Gastroesophageal sphincter (tissue), 4 donors: ENCODE results near the gene SNX32. TPM values are rescaled to one million over a fixed set of nuclear protein-coding genes. Genes with fewer than 3 reads are reported as not detected.

ENCODE experiments used
- ATAC-seq: fragments of 150-250 bp; one replicate; pipeline ENCODE4 v1.9.1; 2016; ENCODE audit warnings: mild to moderate bottlenecking, moderate library complexity
- H3K27ac ChIP-seq, 4 donors: fragments of 200-600 bp; sonication (generic) in 3 of 4; 1 replicate in 3 of 4; 2 replicates in 1 of 4; pipeline ENCODE4 v1.5.1; 2016 to 2019
- H3K27me3 ChIP-seq: fragments of 200-600 bp; sonication (generic); one replicate; pipeline ENCODE4 v1.5.1; 2019
- H3K36me3 ChIP-seq, 2 donors: fragments of 200-600 bp; sonication (generic); one replicate each; pipeline ENCODE4 v1.5.1; 2019; ENCODE audit warnings: control low read depth in 1 of 2
- H3K4me1 ChIP-seq, 3 donors: fragments of 200-600 bp; sonication (generic); 1 replicate in 2 of 3; 2 replicates in 1 of 3; pipeline ENCODE4 v1.5.1; 2016 to 2019; ENCODE audit warnings: control low read depth in 2 of 3
- H3K4me3 ChIP-seq, 2 donors: fragments of 200-600 bp; sonication (generic); one replicate each; pipeline ENCODE4 v1.5.1; 2019; ENCODE audit warnings: mild to moderate bottlenecking in 1 of 2, moderate library complexity in 1 of 2
- H3K9me3 ChIP-seq, 3 donors: fragments of 200-600 bp; sonication (generic); one replicate each; pipeline ENCODE4 v1.5.1; 2017 to 2019; ENCODE audit warnings: control low read depth in 2 of 3
- EP300 ChIP-seq: sonication (generic); formaldehyde crosslinking; IDR thresholded peaks from one replicate; pipeline ENCODE4 v1.6.1; 2017; ENCODE audit warnings: antibody characterized with exemption, mild to moderate bottlenecking
- POLR2A ChIP-seq, 2 donors: fragments of 450-650 bp; IDR thresholded peaks; one replicate each; pipeline ENCODE4 v1.6.1; 2017; ENCODE audit warnings: antibody characterized with exemption in 2 of 2, mild to moderate bottlenecking in 2 of 2, moderate library complexity in 1 of 2
- POLR2AphosphoS5 ChIP-seq: sonication (generic); formaldehyde crosslinking; IDR thresholded peaks from one replicate; pipeline ENCODE4 v1.6.1; 2017; ENCODE audit warnings: antibody characterized with exemption
- WGBS, 2 donors: methylation state at CpG; one replicate each; pipeline ENCODE4 v1.1.5; 2018; ENCODE audit warnings: low coverage in 1 of 2; 5-methylcytosine and 5-hydroxymethylcytosine counted together
- total RNA-seq, 4 donors: library from RNA; depleted of rRNA; stranded (reverse); fragments of >200 nt; gene quantifications; one replicate each; pipeline ENCODE4 v1.1.0, GENCODE V29; 2016
- TF ChIP-seq, protein P1 (sequence below), 4 experiments: fragments of 200-600 bp in 2 of 4; fragments of 450-650 bp in 2 of 4; sonication (generic) in 1 of 4; IDR thresholded peaks; one replicate each; pipeline ENCODE4 v1.5.1; 2017 to 2019; ENCODE audit warnings: antibody characterized with exemption in 4 of 4, mild to moderate bottlenecking in 2 of 4, moderate library complexity in 2 of 4

Gene SNX32
- total RNA-seq, 4 donors from 2014 or later, result 0.13 TPM; not detected in 3

DNA sequence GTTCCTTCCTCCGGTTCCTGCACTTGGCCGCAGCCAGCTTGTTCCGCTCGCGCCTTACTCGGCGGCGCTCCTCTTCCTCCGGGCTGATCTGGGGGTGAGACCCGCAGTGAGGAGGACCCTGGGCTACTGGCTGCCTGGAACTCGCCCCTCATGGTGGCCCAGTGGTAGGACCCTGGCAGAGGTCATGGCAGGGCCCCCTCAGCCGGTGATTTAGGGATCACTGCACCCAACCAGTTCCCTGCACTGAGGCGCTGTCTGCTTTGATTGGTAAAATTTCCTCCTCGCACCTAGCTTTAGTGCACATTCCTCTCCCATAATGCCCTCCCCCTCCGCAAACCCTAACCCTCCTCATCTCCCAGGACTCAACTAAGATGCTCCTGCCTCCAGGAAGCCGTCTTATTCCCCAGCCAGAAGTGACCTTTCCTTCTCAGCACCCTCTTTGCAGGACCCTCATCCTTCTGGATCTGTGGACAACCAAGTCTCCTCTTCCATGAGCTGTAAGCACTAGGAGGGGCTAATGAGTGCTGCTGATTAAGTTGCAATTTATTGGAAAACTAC lies 60.4 kb downstream of the SNX32 start:
- WGBS, 2 donors, result 49 to 94% methylated on average over 2 to 4 of the region's 16 CpGs
- Histone ChIP-seq H3K36me3 (no peaks in the 10 kb centered on the region), H3K27me3 (peaks cover 3% of the 10 kb centered on the region), H3K9me3 (no peaks in the 10 kb centered on the region), H3K27ac (peak overlapping the region; percentile 65 to 99 (median 95)), H3K4me3 (peak overlapping the region in 1 of 2 donors; percentile 26), H3K4me1 (peaks cover 0 to 54% (median 30%) of the 10 kb centered on the region in 3 donors)
- peak; percentile 14 to 26 for TF ChIP-seq POLR2A (IDR thresholded peaks at IDR 0.05)
- TF ChIP-seq POLR2AphosphoS5, result no peak
- ATAC-seq, result no peak

DNA sequence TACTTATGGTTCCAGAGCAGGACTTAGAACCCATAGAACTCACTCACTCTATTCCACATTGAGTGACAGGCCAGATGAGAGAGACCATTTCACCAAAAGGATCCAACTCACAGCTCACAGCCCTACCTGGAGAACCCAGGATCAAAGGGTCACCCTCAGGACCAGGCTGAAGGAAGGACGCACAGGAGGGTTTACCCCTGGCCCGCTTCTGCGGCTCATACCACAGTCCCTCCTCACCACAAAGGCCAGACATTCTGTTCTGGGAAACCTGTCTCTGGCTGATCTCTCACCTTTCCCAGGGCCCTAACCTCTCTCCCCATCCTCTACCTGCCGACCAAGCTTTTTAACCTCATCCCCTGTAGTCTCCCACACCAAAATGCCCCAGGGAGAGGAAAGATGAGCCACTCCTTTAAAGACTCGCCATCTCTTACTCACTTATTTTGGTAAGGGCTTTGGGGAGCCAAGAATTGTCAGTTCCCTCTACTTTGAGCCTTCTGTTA lies 61.8 kb downstream of the SNX32 start:
- H3K9me3 ChIP-seq, result no peaks in the 10 kb centered on the region
- H3K36me3 ChIP-seq, result no peaks in the 10 kb centered on the region
- H3K27ac ChIP-seq, result no peak overlapping the region
- WGBS, 2 donors, result 91 to 95% methylated on average over 4 to 5 of the region's 5 CpGs
- H3K27me3 ChIP-seq, result peaks cover 13% of the 10 kb centered on the region
- TF ChIP-seq, protein P1, sequence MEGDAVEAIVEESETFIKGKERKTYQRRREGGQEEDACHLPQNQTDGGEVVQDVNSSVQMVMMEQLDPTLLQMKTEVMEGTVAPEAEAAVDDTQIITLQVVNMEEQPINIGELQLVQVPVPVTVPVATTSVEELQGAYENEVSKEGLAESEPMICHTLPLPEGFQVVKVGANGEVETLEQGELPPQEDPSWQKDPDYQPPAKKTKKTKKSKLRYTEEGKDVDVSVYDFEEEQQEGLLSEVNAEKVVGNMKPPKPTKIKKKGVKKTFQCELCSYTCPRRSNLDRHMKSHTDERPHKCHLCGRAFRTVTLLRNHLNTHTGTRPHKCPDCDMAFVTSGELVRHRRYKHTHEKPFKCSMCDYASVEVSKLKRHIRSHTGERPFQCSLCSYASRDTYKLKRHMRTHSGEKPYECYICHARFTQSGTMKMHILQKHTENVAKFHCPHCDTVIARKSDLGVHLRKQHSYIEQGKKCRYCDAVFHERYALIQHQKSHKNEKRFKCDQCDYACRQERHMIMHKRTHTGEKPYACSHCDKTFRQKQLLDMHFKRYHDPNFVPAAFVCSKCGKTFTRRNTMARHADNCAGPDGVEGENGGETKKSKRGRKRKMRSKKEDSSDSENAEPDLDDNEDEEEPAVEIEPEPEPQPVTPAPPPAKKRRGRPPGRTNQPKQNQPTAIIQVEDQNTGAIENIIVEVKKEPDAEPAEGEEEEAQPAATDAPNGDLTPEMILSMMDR (IDR thresholded peaks at IDR 0.05), result no peak
- TF ChIP-seq EP300, result no peak
- no peak for TF ChIP-seq POLR2A (IDR thresholded peaks at IDR 0.05)
- no peak for TF ChIP-seq POLR2AphosphoS5
- no peak for ATAC-seq
- peaks cover 0 to 55% (median 28%) of the 10 kb centered on the region in 3 donors for H3K4me1 ChIP-seq
- H3K4me3 ChIP-seq, result no peak overlapping the region

DNA sequence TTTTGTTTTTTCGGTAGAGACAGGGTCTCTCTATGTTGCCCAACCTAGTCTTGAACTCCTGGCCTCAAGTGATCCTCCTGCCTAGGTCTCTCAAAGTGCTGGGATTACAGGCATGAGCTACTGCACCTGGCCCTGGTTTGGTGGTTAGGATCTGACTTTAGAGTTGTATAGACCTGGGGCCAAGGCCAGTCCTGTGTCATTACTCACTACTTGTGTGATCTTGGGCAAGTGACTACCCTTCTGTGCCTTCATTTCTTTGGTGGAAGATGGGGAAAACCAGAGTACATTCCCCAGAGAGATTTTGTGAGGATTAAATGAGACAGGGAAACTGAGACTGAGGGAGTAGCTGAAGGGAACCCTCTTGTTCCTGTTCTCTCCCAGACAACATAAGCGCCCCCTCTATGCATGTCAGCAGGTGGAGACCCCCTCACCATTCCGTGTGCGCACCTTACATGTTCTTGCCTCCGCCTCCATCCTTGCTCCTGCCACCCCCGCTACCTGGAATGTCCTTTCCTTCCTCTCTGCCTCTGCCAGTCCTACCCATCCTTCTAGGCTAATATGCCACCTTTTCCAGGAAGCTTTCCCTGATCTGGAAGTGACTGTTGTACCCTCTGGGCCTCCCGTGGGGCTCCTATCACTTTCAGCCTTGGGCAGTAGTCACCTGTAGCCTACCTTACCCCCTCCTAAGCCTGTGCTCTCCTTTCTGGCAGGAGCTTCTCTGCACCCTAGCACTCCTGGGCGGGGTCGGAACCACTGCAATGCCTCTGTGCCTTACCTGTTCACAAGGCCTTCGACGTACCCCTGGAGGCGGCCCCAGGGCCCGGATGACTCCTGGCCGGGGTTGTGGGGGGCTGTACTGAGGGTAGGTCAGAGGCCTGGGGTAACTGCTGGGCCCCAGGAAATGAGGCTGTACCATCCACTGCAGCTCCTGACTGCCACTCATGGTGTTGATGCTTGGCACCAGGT lies 62.6 kb downstream of the SNX32 start:
- H3K36me3 ChIP-seq, result no peaks in the 10 kb centered on the region
- peaks cover 13% of the 10 kb centered on the region for H3K27me3 ChIP-seq
- peak overlapping the region in 1 of 4 donors; percentile 11 for H3K27ac ChIP-seq
- peaks cover 0 to 52% (median 28%) of the 10 kb centered on the region in 3 donors for H3K4me1 ChIP-seq
- H3K4me3 ChIP-seq, result no peak overlapping the region
- TF ChIP-seq, protein P1 (IDR thresholded peaks at IDR 0.05), result no peak
- TF ChIP-seq POLR2AphosphoS5 (no peak), EP300 (no peak), POLR2A (IDR thresholded peaks at IDR 0.05) (no peak)
- ATAC-seq, result no peak
- WGBS, 2 donors, result 90 to 94% methylated on average over 5 to 6 of the region's 14 CpGs
- H3K9me3 ChIP-seq, result no peaks in the 10 kb centered on the region

DNA sequence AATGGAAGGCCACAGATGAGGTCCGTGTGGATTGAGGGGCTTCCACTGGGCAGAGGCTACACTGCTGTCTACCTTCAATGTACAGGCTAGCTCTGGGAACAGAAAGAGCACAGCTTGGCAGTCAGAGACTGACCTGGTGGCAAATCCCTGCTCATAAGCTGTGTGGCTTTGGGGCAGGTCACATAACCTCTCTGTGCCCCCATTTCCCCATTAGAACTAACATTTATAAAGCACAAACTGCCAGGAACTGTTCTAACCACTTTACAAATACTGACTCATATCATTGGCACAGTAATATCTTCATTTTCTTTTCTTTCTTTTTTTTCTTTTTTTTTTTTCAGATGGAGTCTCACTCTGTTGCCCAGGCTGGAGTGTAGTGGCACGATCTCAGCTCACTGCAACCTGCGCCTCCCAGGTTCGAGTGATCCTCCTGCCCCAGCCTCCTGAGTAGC lies 63.3 kb downstream of the SNX32 start:
- no peak for ATAC-seq
- peaks cover 13% of the 10 kb centered on the region for H3K27me3 ChIP-seq
- no peak overlapping the region for H3K27ac ChIP-seq
- H3K36me3 ChIP-seq, result no peaks in the 10 kb centered on the region
- H3K4me1 ChIP-seq, result peaks cover 0 to 45% (median 24%) of the 10 kb centered on the region in 3 donors
- H3K4me3 ChIP-seq, result no peak overlapping the region
- H3K9me3 ChIP-seq, result no peaks in the 10 kb centered on the region
- WGBS, 2 donors, result 79 to 88% methylated on average over 2 to 3 of the region's 4 CpGs
- TF ChIP-seq POLR2A (IDR thresholded peaks at IDR 0.05) (no peak), POLR2AphosphoS5 (no peak), EP300 (no peak)
- TF ChIP-seq, protein P1 (IDR thresholded peaks at IDR 0.05), result no peak

DNA sequence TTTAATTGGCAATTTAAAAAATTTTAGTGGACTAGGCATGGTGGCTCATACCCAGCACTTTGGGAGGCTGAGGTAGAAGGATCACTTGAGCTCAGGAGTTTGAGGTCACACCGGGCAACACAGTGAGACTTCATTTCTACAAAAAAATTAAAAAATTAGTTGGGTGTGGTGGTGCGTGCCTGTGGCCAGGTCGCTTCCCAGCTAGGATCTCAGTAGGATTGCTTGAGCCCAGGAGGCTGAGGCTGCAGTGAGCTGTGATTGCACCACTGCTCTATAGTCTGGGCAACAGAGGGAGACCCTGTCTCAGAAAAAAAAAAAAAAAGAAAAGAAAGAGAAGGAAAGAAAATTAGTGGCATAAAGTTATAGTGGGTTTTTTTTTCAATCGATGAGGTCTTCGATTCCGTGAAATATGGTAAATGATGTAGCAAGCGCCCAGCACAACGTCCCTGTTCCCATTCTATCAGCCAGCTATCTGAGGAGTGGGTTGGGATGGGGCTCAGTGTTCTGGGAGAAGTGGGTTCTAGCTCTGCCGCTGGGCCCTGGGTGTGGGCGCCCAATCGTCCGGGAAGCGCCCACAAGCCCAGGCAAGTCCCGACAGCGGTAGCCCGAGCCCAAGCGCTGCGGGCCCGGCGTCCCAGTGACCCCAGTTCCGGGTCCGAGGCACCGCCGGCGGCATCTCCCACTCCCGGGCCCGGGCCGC lies 65.0 kb downstream of the SNX32 start:
- Histone ChIP-seq H3K4me3 (peak overlapping the region; percentile 43 to 69), H3K9me3 (no peaks in the 10 kb centered on the region), H3K36me3 (no peaks in the 10 kb centered on the region), H3K4me1 (peaks cover 0 to 27% (median 7%) of the 10 kb centered on the region in 3 donors), H3K27ac (peak overlapping the region in 2 of 4 donors; percentile 65 to 78), H3K27me3 (peaks cover 13% of the 10 kb centered on the region)
- no peak for TF ChIP-seq POLR2AphosphoS5
- TF ChIP-seq POLR2A (IDR thresholded peaks at IDR 0.05), result no peak
- TF ChIP-seq EP300, result no peak
- TF ChIP-seq, protein P1 (IDR thresholded peaks at IDR 0.05), result no peak
- no peak for ATAC-seq
- WGBS, 2 donors, result 77 to 80% methylated on average over 5 to 8 of the region's 28 CpGs
